Measurements from ENCODE around the gene RREB1. TPM values are rescaled to one million over a fixed set of nuclear protein-coding genes. Genes with fewer than 3 reads are reported as not detected.

RREB1 gene
- total RNA-seq, 1 donor from 2014 or later = 1.6 TPM

DNA sequence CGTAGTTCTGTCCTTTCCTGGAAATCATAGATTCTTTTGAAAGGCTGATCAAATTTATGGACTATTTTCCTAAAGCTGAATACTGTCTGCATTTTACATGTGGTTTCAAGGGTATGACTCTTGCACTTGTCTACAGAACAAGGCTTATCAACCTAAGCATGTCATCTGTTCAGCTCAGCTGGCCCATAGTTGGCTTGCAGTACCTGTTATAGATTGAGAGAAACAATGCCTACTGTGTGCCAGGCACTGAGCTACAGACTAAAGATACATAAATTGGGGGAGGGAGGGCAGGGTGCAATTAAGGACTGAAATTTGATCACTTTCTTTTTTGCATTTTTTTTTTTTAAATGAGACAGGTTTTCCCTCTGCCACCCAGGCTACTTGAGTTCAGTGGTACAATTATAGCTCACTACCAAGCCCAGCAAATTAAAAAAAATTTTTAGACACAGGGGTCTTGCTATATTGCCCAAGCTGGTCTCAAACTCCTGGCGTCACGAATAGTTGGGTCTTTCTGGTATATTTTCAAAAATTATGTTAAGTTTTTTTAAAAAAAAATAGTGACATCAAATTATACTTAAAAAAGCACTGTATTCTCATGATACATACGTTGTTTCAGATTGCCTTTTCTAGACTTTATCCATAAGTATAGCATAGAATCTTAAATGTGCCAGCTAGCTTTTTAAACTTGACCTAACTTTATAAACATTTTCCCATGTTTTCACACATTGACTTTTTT is 52.2 kb downstream of the RREB1 start:
- no peak for FAIRE-seq
- DNase-seq (ENCODE audit: low spot score in 2 of 2) = no peak

DNA sequence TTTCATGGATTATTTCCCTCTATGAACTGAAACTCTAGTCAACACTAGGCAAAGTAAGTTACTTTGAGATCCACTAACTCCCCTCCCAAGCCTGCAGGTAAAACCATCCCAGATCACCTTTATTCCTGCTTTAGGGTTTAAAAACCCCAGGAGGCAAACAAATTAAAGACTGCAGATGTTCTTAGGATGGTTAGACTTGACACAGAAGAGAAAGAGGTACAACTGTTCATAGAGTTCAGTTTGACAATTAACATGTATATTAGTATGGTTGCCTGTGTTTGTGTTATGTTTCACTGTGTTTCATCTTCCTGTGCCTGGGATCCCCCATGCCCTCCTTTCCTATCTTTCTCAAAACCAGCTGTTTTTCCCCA is 53.5 kb downstream of the RREB1 start:
- FAIRE-seq = no peak
- no peak for DNase-seq (ENCODE audit: low spot score in 2 of 2)

DNA sequence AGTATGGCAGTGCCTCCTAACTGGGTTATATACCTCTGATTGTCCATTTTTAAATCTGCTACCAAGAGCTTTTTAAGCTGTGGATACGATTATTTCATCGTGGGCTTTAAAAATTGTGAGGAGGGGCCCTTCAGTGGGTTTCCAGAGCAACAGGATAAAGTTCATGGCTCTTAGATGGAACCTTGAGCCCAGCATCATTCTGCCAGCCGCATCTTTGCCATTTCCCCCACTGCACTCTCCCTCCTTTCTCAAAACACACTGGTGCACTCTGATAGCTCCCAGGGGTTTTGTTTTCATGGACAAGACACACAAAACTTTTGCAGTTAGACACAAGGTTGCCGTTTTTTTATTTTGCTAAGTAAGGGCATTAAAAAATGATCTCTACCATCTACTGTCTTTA is 54.1 kb downstream of the RREB1 start:
- FAIRE-seq = no peak
- no peak for DNase-seq (ENCODE audit: low spot score in 2 of 2)

DNA sequence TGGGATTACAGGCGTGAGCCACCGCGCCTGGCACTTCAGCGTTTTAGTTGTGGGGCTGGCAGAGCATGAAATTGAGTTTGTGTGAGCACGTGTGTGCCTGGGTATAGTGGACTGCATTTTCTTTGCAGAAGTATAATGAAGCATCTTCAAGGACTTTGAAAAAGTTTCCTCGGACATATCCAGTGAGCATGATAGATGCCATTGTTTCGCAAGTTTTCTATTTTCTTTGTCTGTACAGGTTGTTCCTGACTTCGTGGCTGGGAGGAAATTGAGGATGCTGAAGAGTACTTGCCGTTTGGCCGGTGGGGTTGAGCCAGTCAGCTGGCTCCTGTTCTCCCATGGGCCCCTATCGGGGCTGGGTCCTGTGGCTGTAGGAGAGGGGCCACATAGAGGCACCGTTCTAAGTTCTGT is 55.9 kb downstream of the RREB1 start:
- DNase-seq (ENCODE audit: low spot score in 2 of 2) (no peak), FAIRE-seq (no peak)

DNA sequence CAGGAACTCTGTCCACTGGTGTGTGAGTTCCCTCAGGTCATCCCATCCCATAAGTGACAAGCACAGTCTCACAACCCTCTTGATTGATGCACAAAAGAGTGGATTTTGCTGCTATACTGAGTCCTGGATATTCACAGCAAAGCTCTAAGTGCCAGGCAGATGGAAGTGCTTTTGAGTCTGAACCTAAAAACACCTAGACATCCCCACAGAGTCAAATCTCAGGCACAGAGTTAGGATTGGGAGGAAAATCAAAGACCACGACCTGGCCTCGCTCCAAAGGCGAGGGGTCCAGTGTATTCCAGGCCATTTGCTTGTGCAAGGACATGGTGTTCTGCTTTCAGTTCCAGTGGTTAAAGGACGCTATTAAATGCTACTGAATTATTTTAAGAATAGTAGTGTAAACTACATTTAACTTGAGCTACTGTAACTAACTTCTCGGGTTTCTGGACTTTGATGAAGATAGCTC is 56.8 kb downstream of the RREB1 start:
- FAIRE-seq (no peak), DNase-seq (ENCODE audit: low spot score in 2 of 2) (no peak)

DNA sequence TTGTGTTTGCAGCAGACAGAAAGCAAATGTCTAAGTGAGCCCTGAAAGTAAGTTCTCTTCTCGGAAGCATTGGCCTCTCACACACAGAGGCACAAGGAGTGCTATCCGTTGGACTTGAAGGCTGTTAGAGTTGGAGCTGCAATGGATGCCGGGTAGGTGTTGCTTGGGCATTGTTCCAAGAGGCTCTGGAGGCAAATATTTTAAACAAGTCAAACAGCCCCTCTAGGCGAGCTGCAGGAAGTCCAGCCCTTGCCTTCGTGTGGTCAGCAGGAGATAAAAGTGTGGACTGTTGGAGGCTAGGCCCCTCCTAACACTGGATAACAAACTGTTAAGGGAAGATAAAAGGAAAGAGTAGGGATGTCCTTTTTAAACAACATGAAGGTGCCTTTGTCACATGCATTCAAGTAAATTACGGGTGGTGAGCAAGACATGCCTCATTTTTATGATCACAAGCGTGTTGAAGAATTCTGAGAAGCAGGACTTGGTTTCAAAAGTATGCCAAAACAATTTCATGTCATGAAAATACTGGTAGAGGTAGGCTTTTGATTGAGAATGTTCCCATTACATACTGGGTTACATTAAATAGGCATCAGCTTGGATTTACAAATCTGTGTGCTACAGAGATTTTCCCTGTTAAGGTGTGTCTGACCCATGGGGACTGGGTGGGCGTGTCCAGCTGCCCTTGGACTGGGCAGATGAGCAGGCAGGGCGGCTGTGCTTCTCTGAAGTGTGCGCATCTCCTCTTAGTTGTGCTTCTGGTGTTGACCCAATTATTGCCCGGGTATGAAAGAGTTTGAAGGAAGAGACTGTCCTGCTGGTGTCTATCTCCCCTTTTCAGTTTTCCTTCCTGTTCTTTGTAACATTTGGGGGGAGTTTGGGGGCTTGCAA is 57.5 kb downstream of the RREB1 start:
- DNase-seq (ENCODE audit: low spot score in 2 of 2) (no peak), FAIRE-seq (no peak)

DNA sequence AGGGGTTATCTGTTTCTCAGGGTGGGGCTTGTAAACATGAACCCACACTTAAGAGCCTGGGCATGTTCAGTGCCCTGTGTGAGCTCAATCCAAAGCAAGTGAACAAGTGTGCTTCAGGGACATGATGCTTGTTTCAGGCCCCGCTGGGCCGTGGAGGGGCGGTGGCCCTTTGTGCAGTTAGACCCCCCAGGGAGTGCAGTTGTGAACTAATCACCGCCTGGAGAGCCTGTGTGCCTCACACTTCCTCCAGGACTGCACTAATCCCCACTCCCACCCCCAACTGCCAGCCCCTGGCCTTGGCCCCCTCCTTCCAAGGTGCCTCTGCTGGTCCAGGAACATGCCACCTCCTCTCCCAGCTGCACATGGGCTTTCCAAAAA is 58.1 kb downstream of the RREB1 start:
- DNase-seq (ENCODE audit: low spot score in 2 of 2) = no peak
- no peak for FAIRE-seq

DNA sequence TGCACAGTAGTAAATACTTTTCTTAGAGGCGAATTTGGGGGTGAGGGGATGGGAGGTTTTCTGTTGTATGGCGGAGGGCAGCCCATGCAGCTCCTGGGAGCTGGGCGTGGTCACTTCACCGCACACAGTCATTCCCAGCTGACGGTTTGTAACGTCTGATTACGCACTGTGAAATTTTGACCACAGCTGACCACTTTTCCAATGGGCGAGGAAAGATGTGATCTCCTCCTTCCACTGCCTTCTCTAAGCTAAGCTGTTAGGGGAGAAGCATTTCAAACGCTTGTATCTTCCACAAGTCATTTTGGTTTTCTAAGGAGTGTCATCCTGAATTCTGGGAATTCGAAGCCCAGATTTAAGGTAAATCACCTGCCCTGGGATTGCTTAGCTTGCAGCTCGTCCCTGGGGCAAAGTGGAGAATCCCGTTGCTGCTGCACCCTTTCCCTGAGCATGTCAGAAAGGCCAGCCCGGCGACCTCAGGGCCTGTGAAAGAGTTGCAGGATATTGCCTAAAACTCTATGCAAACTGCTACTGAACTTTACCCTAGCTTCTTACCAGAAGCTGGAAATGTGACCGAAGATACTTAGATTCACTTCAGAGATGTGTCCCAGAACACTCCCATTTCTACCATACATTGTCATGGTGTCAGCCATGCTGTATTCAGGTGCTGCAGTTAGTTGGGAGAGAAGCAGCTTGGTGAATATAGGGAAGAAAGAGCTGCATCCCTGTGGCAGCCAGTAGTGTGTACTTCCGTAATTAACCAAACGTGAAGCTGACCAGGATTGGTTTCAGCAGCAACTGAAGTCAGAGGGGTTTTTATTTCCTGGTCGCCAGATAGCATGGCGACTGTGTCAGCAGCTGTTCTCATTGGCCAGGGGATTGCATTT is 58.9 kb downstream of the RREB1 start:
- FAIRE-seq = no peak
- DNase-seq (ENCODE audit: low spot score in 2 of 2) = no peak

DNA sequence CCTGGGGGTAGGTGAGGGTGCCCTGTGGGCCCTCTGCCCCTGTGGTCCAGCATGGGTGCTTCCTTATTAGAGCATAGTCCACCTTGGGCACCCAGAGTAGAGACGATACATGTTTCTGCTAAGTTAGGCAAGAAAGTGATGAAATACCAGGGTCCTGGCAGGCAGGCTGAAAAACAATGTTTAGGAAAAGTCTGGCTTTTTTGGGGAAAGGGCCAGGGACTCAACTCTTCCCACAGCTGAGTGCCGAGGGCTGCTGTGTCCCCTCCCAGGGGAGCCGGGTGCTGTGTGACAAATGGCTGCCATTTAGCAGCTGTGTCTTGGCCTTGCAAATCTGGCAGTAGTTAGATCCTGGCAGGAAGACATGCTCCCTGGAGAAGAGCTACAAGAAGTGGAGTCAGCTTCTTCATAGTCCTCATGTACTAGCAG is 61.5 kb downstream of the RREB1 start:
- DNase-seq (ENCODE audit: low spot score in 2 of 2) (no peak), FAIRE-seq (no peak)

DNA sequence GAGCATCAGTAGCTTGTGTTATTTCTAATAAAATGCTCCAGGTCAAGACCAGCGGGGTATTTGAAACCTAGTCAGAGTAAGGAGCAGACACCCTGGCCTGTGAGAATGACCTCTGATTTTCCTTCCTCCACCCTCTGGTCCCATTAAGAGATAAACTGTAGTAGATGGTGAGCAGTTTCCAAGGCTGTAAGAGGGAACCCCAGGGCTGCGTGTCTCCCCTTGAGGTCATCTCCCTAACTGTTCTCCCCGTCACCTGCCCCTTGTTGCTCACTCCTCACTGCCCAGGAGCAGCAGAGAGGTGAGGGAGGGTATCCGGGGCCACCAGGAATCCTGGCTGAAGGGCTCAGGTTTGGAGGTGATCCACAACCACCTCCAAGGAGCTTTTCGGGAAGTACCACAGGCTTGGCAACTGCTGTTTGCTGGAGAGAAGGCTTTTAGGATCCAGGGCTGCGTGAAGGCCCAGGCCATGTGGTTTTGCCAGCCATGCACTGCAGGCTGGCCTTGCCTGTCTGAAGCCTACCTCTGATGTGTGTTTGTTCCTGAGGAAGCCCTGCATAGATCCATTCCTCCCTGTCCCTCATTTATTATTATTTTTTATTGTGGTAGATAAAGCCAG is 62.5 kb downstream of the RREB1 start:
- no peak for FAIRE-seq

DNA sequence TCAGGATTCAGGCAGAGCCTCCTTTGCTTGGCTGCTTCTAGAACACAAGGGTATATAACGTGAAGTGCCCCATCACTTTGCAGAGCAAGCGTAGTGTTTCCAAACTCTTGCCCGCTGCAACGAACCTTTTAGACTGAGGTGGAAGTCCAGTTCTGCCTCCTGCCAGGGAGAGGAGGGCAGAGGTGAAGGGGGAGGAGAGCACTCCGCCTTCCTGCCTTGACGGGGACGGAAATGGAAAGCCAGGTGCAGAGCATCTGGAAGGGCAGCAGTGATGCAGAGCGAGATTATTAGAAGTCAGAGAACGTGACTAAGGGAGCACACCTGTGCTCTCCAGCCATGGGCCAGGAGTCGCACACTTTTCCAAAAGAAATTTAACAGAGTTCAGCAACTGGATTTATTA is 63.4 kb downstream of the RREB1 start:
- DNase-seq (ENCODE audit: low spot score in 2 of 2) = no peak
- no peak for FAIRE-seq

More for the DNA sequence above, 62.5 kb downstream of the RREB1 start:
- DNase-seq (ENCODE audit: low spot score in 2 of 2) = no peak

DNA sequence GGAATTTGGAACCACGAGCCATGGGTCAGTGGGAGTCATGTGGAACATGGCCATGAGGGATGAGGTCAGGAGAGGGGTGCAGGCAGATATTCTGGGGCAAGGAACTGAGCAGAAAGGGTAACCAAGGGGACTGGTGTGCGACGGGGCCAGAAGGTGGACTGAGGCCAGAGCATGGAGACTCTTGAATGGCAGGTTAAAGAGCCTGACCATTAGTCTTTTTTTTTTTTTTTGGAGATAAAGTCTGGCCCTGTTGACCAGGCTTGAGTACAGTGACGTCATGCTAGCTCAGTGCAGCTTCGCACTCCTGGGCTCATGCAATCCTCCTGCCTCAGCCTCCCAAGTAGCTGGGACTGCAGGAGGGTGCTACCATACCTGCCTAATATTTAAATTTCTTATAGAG is 64.0 kb downstream of the RREB1 start:
- no peak for DNase-seq (ENCODE audit: low spot score in 2 of 2)
- FAIRE-seq = no peak

DNA sequence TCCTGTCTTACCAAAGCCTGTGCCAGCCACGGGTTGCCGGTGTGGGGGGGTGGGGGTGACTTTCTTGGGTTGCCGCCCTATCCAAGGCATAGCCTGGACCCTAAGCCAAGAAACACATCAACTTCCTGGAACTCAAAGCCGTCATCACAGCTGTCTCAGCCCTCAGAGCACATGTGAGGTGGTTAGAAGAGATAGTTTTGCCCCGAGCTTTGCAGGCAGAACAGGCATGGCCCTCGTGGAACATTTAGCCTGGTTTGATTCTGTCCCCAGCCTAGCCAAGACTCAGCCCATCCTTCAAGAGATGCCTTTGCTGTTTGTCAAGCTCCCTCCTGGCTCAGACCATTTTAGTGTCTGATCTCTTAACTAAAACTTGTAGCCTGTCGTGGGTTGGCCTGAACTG is 64.9 kb downstream of the RREB1 start:
- no peak for DNase-seq (ENCODE audit: low spot score in 2 of 2)
- no peak for FAIRE-seq

DNA sequence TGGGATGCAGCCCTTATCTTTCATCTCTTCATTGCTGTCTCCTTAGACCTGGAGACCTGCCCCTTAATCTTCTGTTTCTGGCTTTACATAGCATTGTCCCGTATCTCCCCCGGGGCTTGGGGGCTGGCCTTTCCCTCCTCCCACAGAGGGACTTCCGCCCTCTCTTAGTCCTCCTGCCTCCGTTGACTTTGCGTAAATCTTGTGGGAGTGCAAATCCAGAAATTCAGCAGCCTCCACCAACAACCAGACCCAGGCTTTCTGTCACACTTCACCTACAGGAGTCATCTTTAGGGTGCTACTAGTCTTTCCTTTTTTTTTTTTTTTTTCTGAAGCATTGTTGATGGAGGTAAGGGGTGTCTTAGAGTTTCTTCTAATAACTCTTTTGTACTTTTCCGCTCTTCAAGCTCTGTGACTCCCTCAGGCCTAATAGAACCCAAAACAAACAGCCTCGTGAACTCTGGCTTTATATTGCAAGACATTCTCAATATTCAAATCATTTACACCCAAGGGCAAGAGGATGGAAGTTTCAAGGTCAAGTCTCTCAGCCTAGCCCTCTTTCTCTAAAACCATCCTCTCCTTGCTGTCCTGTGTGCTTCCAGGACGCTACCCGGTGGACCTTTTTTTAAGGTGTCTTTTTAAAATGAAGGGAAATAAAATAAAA is 66.2 kb downstream of the RREB1 start:
- FAIRE-seq = no peak

DNA sequence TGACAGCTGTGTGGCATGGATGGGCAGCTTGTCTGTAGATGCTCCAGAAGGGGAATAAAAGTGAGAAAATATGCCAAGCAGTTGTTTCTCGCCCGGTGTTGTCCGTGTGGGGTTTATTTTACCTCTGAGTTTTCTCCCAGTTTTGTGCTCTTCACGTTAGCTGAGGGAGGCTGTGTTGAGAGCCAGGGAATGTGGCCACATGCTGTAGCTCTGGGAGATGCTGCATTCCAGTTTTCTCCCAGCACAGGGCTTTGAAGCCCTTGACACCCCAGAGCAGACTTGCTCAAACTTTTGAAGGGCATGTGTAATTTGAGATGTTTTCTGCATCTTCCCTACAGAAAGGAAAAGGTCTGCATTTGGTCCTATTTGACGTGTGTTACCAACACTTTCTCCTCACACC is 67.7 kb downstream of the RREB1 start:
- no peak for DNase-seq (ENCODE audit: low spot score in 2 of 2)
- no peak for FAIRE-seq

More for the DNA sequence above, 66.2 kb downstream of the RREB1 start:
- DNase-seq (ENCODE audit: low spot score in 2 of 2) = no peak

DNA sequence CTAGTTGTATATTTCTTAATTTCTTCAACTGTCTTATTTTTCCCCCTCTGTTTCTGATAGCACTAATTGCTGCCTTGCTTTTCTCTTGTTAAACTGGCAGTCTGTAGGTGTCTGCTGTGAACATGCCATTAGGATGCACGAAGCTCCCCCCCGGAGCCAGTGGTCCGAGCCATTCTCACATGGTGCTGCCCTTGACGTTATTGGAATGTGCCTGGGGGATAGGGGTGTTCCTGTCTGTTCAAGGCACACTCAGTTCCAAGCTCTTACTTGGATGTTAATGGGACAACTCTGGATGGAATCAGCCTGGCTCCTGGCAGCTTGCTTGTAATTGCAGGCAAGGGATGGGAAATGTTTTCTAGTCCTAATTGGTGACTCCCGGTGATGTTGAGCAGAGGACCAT is 68.4 kb downstream of the RREB1 start:
- no peak for DNase-seq (ENCODE audit: low spot score in 2 of 2)
- no peak for FAIRE-seq

DNA sequence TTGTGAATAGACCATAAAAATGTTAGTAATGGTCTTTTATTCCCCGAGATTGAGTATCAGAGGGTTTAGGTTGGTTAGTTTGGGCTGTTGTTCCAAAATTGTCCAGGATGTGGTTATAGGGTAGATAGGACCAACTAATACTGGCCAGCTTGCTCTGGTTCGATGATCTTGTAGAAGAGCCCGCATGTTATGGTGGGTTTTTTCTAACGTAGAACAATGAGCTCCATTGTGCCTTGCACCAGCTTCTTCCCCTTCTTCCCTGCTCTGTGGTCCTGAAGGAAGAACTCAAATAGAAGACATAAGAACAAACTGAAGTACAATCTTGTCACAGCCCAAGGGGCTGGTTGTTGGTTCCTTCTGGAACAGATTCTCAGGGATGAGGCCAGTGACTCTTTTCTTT is 70.5 kb downstream of the RREB1 start:
- FAIRE-seq (no peak), DNase-seq (ENCODE audit: low spot score in 2 of 2) (no peak)

DNA sequence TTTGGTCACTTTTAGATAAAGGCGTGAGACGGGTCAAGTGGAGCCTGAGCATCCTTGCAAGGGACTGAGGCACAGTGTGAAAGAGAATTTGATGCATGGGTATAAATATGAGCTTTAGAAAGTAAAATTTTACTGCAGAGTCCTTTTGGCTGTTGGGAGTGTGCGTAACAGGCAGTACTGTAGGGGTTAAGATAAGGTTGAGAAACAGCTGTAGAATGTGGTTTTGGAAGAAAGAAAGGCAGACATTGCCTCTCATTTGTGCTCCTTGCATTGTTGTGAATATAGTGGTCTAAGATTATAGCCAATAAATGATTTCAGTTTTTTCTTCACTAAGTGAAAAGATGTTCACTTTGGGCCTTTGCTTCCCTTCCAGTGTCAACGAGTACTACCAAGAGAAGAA is 73.0 kb downstream of the RREB1 start:
- DNase-seq (ENCODE audit: low spot score in 2 of 2) = no peak
- FAIRE-seq = no peak

DNA sequence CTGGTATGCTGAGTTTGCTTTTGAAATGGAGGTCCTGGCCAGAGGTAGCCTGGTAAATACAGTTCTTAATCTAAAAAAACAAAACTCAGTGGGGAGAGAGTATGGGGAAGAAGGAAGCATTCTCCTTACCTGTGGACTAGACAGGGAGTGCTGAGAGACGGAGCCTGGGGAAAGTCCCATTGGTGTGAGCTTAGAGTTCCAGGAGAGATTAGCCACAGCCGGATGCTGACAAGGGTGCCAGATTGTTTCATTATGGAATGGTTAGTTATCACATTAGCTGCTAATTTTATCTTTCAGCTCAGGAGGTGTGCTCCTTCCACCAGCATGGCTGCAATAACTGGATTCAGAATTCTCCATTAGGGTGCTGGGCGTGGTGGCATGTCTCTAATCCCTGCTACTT is 75.9 kb downstream of the RREB1 start:
- FAIRE-seq (no peak), DNase-seq (ENCODE audit: low spot score in 2 of 2) (no peak)

DNA sequence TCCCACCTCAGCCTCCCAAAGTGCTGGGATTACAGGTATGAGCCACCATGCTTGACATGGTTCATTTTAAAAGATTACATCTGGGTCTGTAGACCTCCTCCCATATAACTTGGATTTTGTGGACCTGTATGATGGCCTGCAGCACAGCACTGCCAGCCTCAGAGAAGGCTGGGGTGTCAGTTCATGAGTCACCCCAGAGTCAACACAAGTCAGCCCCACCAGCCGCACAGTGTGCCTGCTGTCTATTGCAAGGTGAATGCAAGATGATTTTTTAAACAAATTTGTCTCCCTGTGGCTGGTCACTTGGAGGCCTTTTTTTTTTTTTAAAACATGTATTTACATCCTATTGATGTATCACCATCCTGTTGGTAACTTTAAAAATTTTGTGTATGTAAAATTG is 76.7 kb downstream of the RREB1 start:
- FAIRE-seq = no peak
- no peak for DNase-seq (ENCODE audit: low spot score in 2 of 2)
